Stimulated activated CD8-positive, alpha-beta memory T cell treated with anti-CD3 and anti-CD28 coated beads, Interleukin-15, amount 100 ng/mL, for 4 hours (primary cell): ENCODE measurements around the gene FAM47E.

Experiments used
- DNase-seq, 2 donors: peaks; one replicate each; pipeline ENCODE4 v3.0.0-alpha.2; 2020; ENCODE audit warnings: low read depth in 2 of 2

Gene FAM47E

GRCh38 chr4:76301068-76301774 lies 49.7 kb downstream of the FAM47E start:
- DNase-seq, result no peak

GRCh38 chr4:76301775-76302162 lies 50.2 kb downstream of the FAM47E start:
- DNase-seq, result no peak

- DNase-seq, result no peak
Measured at GRCh38 chr4:76302826-76303438, 51.4 kb downstream of the FAM47E start.

- DNase-seq, result no peak
Measured at GRCh38 chr4:76305033-76305687, 53.6 kb downstream of the FAM47E start.

GRCh38 chr4:76305971-76306881 lies 54.7 kb downstream of the FAM47E start, which contains the start of gene STBD1:
Gene STBD1 (plus strand): TSS chr4:76306733. CDS start chr4:76306770, 37 bp downstream.
- DNase-seq, result no peak

GRCh38 chr4:76306882-76307659 lies 55.5 kb downstream of the FAM47E start:
- no peak for DNase-seq

GRCh38 chr4:76307660-76308014 lies 56.1 kb downstream of the FAM47E start:
- no peak for DNase-seq

- no peak for DNase-seq
Measured at GRCh38 chr4:76308548-76308947, 57.0 kb downstream of the FAM47E start.

GRCh38 chr4:76309939-76310550 lies 58.5 kb downstream of the FAM47E start:
- no peak for DNase-seq

- DNase-seq, result no peak
Measured at GRCh38 chr4:76310683-76311082, 59.2 kb downstream of the FAM47E start.

GRCh38 chr4:76311896-76312331 lies 60.4 kb downstream of the FAM47E start:
- DNase-seq, result no peak

GRCh38 chr4:76312457-76312856 lies 60.9 kb downstream of the FAM47E start:
- DNase-seq, result no peak

- DNase-seq, result no peak
Measured at GRCh38 chr4:76313547-76313946, 62.0 kb downstream of the FAM47E start.

- DNase-seq, result no peak
Measured at GRCh38 chr4:76315267-76315918, 63.9 kb downstream of the FAM47E start.

GRCh38 chr4:76316131-76316530 lies 64.6 kb downstream of the FAM47E start:
- DNase-seq, result no peak

GRCh38 chr4:76322236-76322635 lies 70.7 kb downstream of the FAM47E start:
- DNase-seq, result no peak

GRCh38 chr4:76325072-76325471 lies 73.6 kb downstream of the FAM47E start:
- DNase-seq, result no peak

- no peak for DNase-seq
Measured at GRCh38 chr4:76326515-76326914, 75.0 kb downstream of the FAM47E start.
